Natural killer cell (primary cell): ENCODE results near the gene IQCC. TPM values are rescaled to one million over a fixed set of nuclear protein-coding genes. Genes with fewer than 3 reads are reported as not detected.
A peak's percentile ranks its signal among the peaks of the same experiment; 100 is the strongest.

ENCODE experiments used
- ATAC-seq, 3 donors: fragments of 150-1000 bp in 2 of 3; fragments of 200-7000 bp in 1 of 3; cut with Tn5 transposase; 1 replicate in 1 of 3; 2 replicates in 2 of 3; pipeline ENCODE4 v1.10.0; 2021; ENCODE audit warnings: mild to moderate bottlenecking in 2 of 3, moderate library complexity in 2 of 3
- DNase-seq, 2 donors: peaks; one replicate each; pipeline versions ENCODE4 v3.0.0 to v3.0.0-alpha.2; 2013 to 2021; ENCODE audit warnings: mixed read lengths in 1 of 2
- H3K27ac ChIP-seq: one replicate; pipeline ENCODE4 v1.5.1; 2013; ENCODE audit warnings: mild to moderate bottlenecking, low read length
- H3K27me3 ChIP-seq: one replicate; pipeline ENCODE4 v1.6.1; 2013; ENCODE audit warnings: low read length; ENCODE audit not compliant: control insufficient read depth, insufficient read depth
- H3K36me3 ChIP-seq: one replicate; pipeline ENCODE4 v1.6.1; 2013; ENCODE audit warnings: low read length; ENCODE audit not compliant: control insufficient read depth, insufficient read depth
- H3K4me1 ChIP-seq: one replicate; pipeline ENCODE4 v1.6.1; 2013; ENCODE audit warnings: low read length; ENCODE audit not compliant: control insufficient read depth, insufficient read depth
- H3K4me3 ChIP-seq: one replicate; pipeline ENCODE4 v1.5.1; 2013; ENCODE audit warnings: low read length
- H3K9me3 ChIP-seq: one replicate; pipeline ENCODE4 v1.6.1; 2013; ENCODE audit warnings: low read length; ENCODE audit not compliant: control insufficient read depth, insufficient read depth
- H3K27ac Mint-ChIP-seq, 2 donors: one replicate each; pipeline ENCODE4 v1.8.0; 2022; ENCODE audit warnings: mild to moderate bottlenecking in 2 of 2, mixed read lengths in 2 of 2, moderate library complexity in 1 of 2
- H3K27me3 Mint-ChIP-seq, 2 donors: one replicate each; pipeline ENCODE4 v1.8.0; 2022; ENCODE audit warnings: low read depth in 2 of 2, mixed read lengths in 2 of 2
- H3K36me3 Mint-ChIP-seq: one replicate; pipeline ENCODE4 v1.8.0; 2022; ENCODE audit warnings: mixed read lengths
- H3K4me1 Mint-ChIP-seq, 2 donors: one replicate each; pipeline ENCODE4 v1.8.0; 2022; ENCODE audit warnings: mixed read lengths in 2 of 2
- H3K4me3 Mint-ChIP-seq: one replicate; pipeline ENCODE4 v1.8.0; 2022; ENCODE audit warnings: mild to moderate bottlenecking, moderate library complexity, mixed read lengths
- H3K9me3 Mint-ChIP-seq, 2 donors: one replicate each; pipeline ENCODE4 v1.8.0; 2022; ENCODE audit warnings: mixed read lengths in 2 of 2
- CTCF ChIP-seq: fragments of 200-600 bp; IDR thresholded peaks from one replicate; pipeline ENCODE4 v1.8.0; 2022; ENCODE audit warnings: antibody characterized with exemption
- WGBS: methylation state at CpG from one replicate; pipeline ENCODE4 v1.1.7; 2013; ENCODE audit warnings: missing lambda C conversion rate; ENCODE audit not compliant: insufficient coverage; 5-methylcytosine and 5-hydroxymethylcytosine counted together
- intact Hi-C: fragments of 100-400 bp; cut with micrococcal nuclease; formaldehyde crosslinking; loops from one replicate; pipeline ENCODE4 v1.14.2; 2022
- total RNA-seq, 4 donors: library from RNA; stranded (reverse); fragments of 120-200 nt in 1 of 4; gene quantifications; one replicate each; pipeline versions ENCODE4 v1.2.3 to v1.2.4, GENCODE V29; 2013 to 2022

IQCC gene
- total RNA-seq, 3 donors from 2014 or later (not counting 1 experiment from before 2014, with no cell fraction given): 1.8 to 3.5 (median 3.3) TPM

DNA sequence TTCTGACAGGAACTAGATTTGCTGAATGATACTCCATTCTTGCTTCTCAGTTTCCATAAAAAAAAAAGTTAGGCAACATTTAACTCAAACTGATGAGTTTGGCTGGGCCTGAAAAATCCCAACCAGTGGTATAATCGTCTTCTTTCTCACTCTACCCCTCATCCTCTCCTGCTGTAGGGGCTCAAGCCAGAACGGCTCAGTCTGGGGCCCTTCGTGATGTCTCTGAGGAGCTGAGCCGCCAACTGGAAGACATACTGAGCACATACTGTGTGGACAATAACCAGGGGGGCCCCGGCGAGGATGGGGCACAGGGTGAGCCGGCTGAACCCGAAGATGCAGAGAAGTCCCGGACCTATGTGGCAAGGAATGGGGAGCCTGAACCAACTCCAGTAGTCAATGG is 24.4 kb upstream of the IQCC start:
- no peak overlapping the region for H3K27ac ChIP-seq
- peaks cover 43 to 52% of the 10 kb centered on the region in 2 donors for H3K4me1 Mint-ChIP-seq
- H3K4me1 ChIP-seq: peaks cover 28% of the 10 kb centered on the region
- H3K36me3 ChIP-seq: peaks cover 14% of the 10 kb centered on the region
- no peak overlapping the region for H3K4me3 ChIP-seq
- intact Hi-C loops: no loop called here
- ATAC-seq (no peak), DNase-seq (no peak)
- H3K9me3 ChIP-seq: no peaks in the 10 kb centered on the region
- H3K9me3 Mint-ChIP-seq: no peaks in the 10 kb centered on the region
- 82% methylated on average over 9 of the region's 9 CpGs for WGBS
- no peaks in the 10 kb centered on the region for H3K27me3 ChIP-seq
- peak overlapping the region; percentile 95 for H3K4me3 Mint-ChIP-seq
- peak overlapping the region; percentile 95 to 98 for H3K27ac Mint-ChIP-seq
- H3K27me3 Mint-ChIP-seq: no peaks in the 10 kb centered on the region
- no peaks in the 10 kb centered on the region for H3K36me3 Mint-ChIP-seq
- no peak for TF ChIP-seq CTCF

DNA sequence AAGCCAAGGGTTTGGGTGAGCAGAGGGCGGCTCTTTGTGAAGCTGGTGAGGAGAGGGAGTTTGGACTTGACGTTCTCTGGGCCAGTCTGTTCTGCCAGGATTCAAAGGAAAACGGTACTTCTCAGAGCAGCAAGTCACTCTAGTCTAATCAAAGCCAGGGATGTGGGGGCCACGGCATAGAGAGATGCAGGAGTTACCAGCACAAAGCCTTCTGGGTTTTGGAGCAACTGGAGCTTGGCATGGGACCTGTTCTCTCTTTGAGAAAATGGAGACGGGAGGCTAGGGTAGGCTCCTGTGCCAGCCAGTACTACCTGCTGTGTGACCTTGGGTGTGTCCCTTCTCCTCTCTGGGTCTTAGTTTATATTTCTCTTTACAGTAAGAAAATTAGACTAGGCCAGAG is 23.9 kb upstream of the IQCC start:
- no peak for ATAC-seq
- Mint-ChIP-seq H3K4me1 (peaks cover 48 to 57% of the 10 kb centered on the region in 2 donors), H3K36me3 (no peaks in the 10 kb centered on the region), H3K27ac (peak overlapping the region; percentile 95 to 98), H3K4me3 (peak overlapping the region; percentile 95), H3K9me3 (no peaks in the 10 kb centered on the region), H3K27me3 (no peaks in the 10 kb centered on the region)
- DNase-seq: no peak
- Histone ChIP-seq H3K4me1 (peaks cover 28% of the 10 kb centered on the region), H3K4me3 (no peak overlapping the region), H3K27ac (no peak overlapping the region), H3K27me3 (no peaks in the 10 kb centered on the region), H3K36me3 (peaks cover 18% of the 10 kb centered on the region), H3K9me3 (no peaks in the 10 kb centered on the region)
- intact Hi-C loops: no loop called here
- no peak for TF ChIP-seq CTCF
- 92% methylated on average over 5 of the region's 5 CpGs for WGBS

DNA sequence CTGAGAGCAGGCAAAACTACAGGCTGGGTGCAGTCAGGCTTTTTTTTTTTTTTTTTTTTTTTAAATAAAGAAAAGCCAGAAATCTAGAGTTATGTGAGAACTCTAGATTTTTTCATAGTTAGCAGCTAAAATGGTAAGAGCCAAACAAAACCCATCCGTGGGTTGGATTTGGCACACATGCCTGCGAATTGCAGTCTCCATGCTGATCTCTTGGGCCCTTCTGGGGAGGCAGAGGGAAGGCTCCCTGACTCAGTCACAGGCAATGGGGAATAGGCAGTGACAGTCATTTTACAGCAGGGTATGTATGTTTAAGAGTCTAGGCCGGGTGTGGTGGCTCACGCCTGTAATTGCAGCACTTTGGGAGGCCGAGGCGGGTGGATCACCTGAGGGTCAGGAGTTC is 23.4 kb upstream of the IQCC start:
- no peaks in the 10 kb centered on the region for H3K9me3 Mint-ChIP-seq
- intact Hi-C loops: no loop called here
- no peaks in the 10 kb centered on the region for H3K27me3 ChIP-seq
- H3K36me3 Mint-ChIP-seq: no peaks in the 10 kb centered on the region
- ATAC-seq: no peak
- no peak for TF ChIP-seq CTCF
- H3K4me3 ChIP-seq: no peak overlapping the region
- peaks cover 48 to 59% of the 10 kb centered on the region in 2 donors for H3K4me1 Mint-ChIP-seq
- H3K27ac ChIP-seq: no peak overlapping the region
- H3K27ac Mint-ChIP-seq: peak overlapping the region in 1 of 2 donors; percentile 98
- peaks cover 20% of the 10 kb centered on the region for H3K36me3 ChIP-seq
- no peaks in the 10 kb centered on the region for H3K9me3 ChIP-seq
- H3K4me1 ChIP-seq: peaks cover 28% of the 10 kb centered on the region
- no peak for DNase-seq
- H3K4me3 Mint-ChIP-seq: no peak overlapping the region
- 96% methylated on average over 6 of the region's 6 CpGs for WGBS
- H3K27me3 Mint-ChIP-seq: no peaks in the 10 kb centered on the region

GRCh38 chr1:32184650-32185049 is 20.8 kb upstream of the IQCC start:
- Mint-ChIP-seq H3K9me3 (no peaks in the 10 kb centered on the region), H3K27ac (peak overlapping the region in 1 of 2 donors; percentile 8), H3K4me3 (no peak overlapping the region), H3K4me1 (peaks cover 40 to 55% of the 10 kb centered on the region in 2 donors), H3K36me3 (no peaks in the 10 kb centered on the region), H3K27me3 (no peaks in the 10 kb centered on the region)
- H3K27ac ChIP-seq: no peak overlapping the region
- H3K4me1 ChIP-seq: peaks cover 23% of the 10 kb centered on the region
- intact Hi-C loops: no loop called here
- no peaks in the 10 kb centered on the region for H3K27me3 ChIP-seq
- peaks cover 44% of the 10 kb centered on the region for H3K36me3 ChIP-seq
- H3K4me3 ChIP-seq: no peak overlapping the region
- ATAC-seq (no peak), DNase-seq (no peak)
- H3K9me3 ChIP-seq: no peaks in the 10 kb centered on the region
- TF ChIP-seq CTCF: no peak
